ELR (cell line): ENCODE measurements around the gene WDR48.

ENCODE experiments used
- DNase-seq: peaks from one replicate; pipeline ENCODE4 v3.0.0-alpha.2; 2015; ENCODE audit warnings: low read depth

The WDR48 gene

GRCh38 chr3:39064646-39065045 is 12.8 kb downstream of the WDR48 start:
- no peak for DNase-seq

GRCh38 chr3:39065197-39065596 is 13.4 kb downstream of the WDR48 start:
- DNase-seq = peak; percentile 46

- DNase-seq = no peak
Measured at GRCh38 chr3:39067286-39067685, 15.5 kb downstream of the WDR48 start.

GRCh38 chr3:39068556-39068955 is 16.7 kb downstream of the WDR48 start:
- no peak for DNase-seq

- no peak for DNase-seq
Measured at GRCh38 chr3:39075910-39076309, 24.1 kb downstream of the WDR48 start.

GRCh38 chr3:39079530-39079929 is 27.7 kb downstream of the WDR48 start:
- DNase-seq = no peak

GRCh38 chr3:39080026-39080425 is 28.2 kb downstream of the WDR48 start:
- no peak for DNase-seq

GRCh38 chr3:39082666-39083313 is 31.0 kb downstream of the WDR48 start:
- DNase-seq = no peak

GRCh38 chr3:39086144-39086543 is 34.3 kb downstream of the WDR48 start:
- no peak for DNase-seq

- DNase-seq = no peak
Measured at GRCh38 chr3:39088456-39088855, 36.6 kb downstream of the WDR48 start.

- DNase-seq = peak; percentile 7
Measured at GRCh38 chr3:39088889-39089288, 37.1 kb downstream of the WDR48 start.

GRCh38 chr3:39090922-39091321 is 39.1 kb downstream of the WDR48 start:
- no peak for DNase-seq

GRCh38 chr3:39094851-39095677 is 43.2 kb downstream of the WDR48 start:
- DNase-seq = no peak

GRCh38 chr3:39095778-39096177 is 44.0 kb downstream of the WDR48 start:
- no peak for DNase-seq

GRCh38 chr3:39096775-39097174 is 45.0 kb downstream of the WDR48 start:
- peak; percentile 10 for DNase-seq

GRCh38 chr3:39097716-39098472 is 46.1 kb downstream of the WDR48 start:
- no peak for DNase-seq

- DNase-seq = no peak
Measured at GRCh38 chr3:39098473-39099000, 46.7 kb downstream of the WDR48 start.

- DNase-seq = no peak
Measured at GRCh38 chr3:39099242-39099641, 47.4 kb downstream of the WDR48 start.

- DNase-seq = no peak
Measured at GRCh38 chr3:39099738-39100499, 48.1 kb downstream of the WDR48 start.

- no peak for DNase-seq
Measured at GRCh38 chr3:39100500-39100886, 48.7 kb downstream of the WDR48 start.

GRCh38 chr3:39101022-39101689 is 49.3 kb downstream of the WDR48 start:
- DNase-seq = peak; percentile 65
